Hair follicular keratinocyte (primary cell): ENCODE measurements around the gene HSPBAP1. TPM values are rescaled to one million over a fixed set of nuclear protein-coding genes. Genes with fewer than 3 reads are reported as not detected.

Experiments used
- total RNA-seq: library from RNA; depleted of rRNA; stranded (reverse); fragments of >200 nt; gene quantifications from 2 replicates; pipeline ENCODE4 v1.2.3, GENCODE V29; 2015

HSPBAP1 gene
- total RNA-seq = 6.4 and 9.0 TPM in 2 replicates

GRCh38 chr3:122793568-122794416, at the start of gene HSPBAP1:
TSS of gene HSPBAP1 (minus strand) at chr3:122793831. CDS start at chr3:122793680, 151 bp downstream.

GRCh38 chr3:122794779-122795673, 1.4 kb upstream of the HSPBAP1 start, which contains the start of gene SLC49A4:
TSS of gene SLC49A4 (plus strand) at chr3:122795069. CDS start at chr3:122795193, 124 bp downstream.

Other genes with a start within 250 kb of the HSPBAP1 start
- gene PARP9, start 229.5 kb downstream of the HSPBAP1 start, total RNA-seq = 5.8 and 7.3 TPM in 2 replicates
- 8.5 and 10.9 TPM in 2 replicates for gene DTX3L, start 229.5 kb downstream of the HSPBAP1 start, total RNA-seq
- gene PARP15, start 216.2 kb downstream of the HSPBAP1 start, total RNA-seq = 0.04 TPM in 1 of 2 replicates, not detected in the other
- gene PARP14, start 113.0 kb downstream of the HSPBAP1 start, total RNA-seq = 7.4 and 13.7 TPM in 2 replicates
- 14.4 and 19.8 TPM in 2 replicates for gene SLC49A4, start 1.2 kb upstream of the HSPBAP1 start, total RNA-seq
- not detected in 2 replicates for gene SEMA5B, start 233.9 kb upstream of the HSPBAP1 start, total RNA-seq